HG02852 (cell line): ENCODE data around the gene SEMA3D.
A peak's percentile ranks its signal among the peaks of the same experiment; 100 is the strongest.

Experiments
- ATAC-seq: cut with Tn5 transposase; IDR thresholded peaks from one replicate; pipeline ENCODE4 v1.9.1; 2021; ENCODE audit warnings: mild to moderate bottlenecking, moderate library complexity; ENCODE audit not compliant: unreplicated experiment

The SEMA3D gene

DNA sequence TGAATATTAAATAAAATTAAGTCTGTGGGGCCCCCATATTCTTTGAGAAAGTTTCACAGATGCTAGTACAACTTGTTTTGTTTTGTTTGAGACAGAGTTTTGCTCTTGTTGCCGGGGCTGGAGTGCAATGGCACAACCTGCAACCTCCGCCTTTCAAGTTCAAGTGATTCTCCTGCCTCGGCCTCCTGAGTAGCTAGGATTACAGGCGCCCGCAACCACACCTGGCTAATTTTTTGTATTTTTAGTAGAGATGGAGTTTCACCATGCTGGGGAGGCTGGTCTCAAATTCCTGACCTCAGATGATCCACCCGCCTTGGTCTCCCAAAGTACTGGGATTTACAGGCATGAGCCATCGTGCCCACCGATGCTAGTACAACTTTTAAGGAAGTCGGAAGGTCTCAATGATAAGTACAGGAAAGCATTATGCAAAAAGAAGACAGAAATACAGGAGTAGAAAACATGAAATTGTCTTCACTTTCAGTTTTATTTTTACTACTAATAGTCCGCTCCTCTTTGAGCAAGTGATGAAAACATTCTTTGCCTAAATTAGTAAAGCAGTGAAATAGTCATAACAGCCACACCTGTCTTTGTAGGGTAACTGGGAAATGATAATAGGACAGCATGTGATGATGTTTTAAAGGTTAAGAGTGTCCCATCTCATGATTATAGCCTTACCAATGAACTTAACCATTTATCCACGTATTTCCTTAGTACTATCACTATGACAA lies 147.5 kb downstream of the SEMA3D start:
- peak; percentile 92 for ATAC-seq

DNA sequence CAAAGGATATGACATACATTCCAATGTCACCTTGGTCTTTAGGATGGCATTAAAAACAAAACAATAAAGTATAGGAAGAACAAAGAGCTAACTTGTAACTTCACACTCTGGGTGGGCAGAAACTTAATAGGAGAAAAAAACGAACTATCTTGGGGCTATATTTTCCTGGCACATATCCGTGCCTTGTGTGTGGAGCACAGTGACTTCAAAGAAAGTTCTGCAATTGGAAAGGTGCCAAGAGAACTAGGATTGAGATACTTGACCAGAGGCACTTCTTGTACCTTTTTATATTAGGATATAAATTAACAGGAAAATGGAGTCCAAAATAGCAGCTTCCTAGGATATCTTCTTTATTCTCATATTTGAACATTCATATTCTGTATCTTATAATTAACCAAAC lies 148.4 kb downstream of the SEMA3D start:
- ATAC-seq: no peak

DNA sequence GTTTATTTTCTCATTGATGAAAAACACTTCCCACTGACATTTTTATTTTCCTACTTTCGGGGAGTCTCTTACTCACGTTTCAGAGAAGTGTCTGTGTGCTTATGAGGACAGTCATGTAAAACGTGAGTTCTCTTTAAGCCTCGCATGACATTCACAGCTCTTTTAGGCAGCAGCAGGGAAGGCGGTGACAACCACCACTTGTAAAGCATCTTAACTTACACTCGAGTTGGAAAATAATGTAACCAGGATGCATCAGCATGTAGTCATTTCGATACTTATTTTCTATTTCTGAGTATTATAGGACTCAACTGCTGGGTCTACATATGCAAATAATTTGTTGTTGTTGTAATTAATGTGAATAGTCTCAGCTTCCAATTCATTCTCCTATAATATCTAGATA lies 153.6 kb downstream of the SEMA3D start:
- ATAC-seq: no peak

DNA sequence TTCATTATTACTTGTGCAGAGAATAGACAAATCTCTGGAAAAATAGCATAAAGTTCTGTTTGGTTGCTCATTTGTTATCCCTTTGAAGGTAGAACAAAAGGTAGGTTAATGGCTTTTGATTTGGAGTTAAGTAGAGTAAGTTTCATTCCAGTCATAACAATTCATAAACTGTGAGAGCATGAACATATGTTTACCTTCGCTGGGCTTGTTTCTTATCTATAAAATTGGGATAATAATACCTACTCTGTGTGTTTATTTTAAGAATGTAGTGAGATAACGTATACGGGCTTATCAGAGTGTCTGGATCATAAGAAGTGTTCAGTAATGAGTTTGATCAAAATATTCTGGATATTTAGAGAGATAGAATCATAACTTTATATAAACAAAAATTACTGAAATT lies 155.4 kb downstream of the SEMA3D start:
- ATAC-seq: no peak

DNA sequence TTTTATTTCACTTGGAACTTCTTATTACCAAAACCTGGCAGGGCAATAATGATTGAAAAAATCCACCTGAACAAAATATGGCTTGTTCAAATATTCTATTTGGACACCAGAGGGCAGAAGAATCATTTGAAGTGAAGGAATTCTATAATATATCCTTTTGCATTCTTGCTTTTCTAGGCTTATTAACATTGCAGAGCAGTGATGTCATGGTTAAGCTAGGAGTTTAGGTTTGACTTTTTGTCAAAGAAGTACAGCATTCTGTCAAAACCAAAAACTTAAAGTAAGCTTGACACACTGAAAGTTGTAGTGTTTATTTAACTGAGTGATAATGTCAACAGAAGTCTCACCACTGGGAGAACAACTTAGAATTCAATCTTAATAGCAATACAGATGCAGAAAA lies 156.0 kb downstream of the SEMA3D start:
- no peak for ATAC-seq

DNA sequence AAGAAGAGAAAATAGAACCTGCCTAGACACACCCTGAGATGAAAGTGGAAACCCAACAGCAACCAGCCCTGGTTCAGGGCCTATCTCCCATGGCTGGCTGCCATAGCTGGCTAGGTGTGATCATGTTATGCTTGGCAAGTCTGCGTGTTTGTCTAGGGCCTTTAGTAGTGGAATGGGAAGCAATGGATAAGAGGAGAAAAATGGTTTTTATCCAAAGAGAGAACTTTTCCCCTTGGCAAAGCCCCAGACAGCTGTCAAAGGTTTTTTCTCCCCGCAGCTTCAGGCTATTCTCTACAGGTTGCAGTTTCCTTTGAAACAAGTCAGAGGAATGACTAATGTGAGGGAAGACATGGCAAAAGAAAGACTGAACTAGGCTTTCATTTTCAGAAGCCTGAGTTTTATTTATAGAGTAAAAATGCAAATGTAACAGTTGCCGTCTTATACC lies 161.5 kb downstream of the SEMA3D start:
- ATAC-seq: peak; percentile 83

DNA sequence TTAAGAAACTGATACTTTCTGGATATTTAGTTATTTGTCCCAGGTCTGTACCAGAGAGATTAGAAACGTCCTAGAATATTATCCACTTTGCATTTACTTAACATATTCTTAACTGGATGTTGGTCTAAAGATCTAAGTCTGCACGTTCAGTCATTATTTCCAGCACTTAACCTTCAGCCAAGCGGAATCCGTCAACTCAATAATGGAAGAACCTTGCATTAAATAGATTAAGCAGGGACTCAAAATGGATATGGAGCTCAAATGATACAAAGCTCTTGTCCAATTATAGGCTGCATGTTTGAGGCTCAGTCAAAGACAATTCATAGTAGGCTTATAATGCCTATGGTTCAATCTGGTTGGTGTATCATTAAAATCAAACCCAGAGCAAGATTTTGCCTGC lies 162.9 kb downstream of the SEMA3D start:
- no peak for ATAC-seq

DNA sequence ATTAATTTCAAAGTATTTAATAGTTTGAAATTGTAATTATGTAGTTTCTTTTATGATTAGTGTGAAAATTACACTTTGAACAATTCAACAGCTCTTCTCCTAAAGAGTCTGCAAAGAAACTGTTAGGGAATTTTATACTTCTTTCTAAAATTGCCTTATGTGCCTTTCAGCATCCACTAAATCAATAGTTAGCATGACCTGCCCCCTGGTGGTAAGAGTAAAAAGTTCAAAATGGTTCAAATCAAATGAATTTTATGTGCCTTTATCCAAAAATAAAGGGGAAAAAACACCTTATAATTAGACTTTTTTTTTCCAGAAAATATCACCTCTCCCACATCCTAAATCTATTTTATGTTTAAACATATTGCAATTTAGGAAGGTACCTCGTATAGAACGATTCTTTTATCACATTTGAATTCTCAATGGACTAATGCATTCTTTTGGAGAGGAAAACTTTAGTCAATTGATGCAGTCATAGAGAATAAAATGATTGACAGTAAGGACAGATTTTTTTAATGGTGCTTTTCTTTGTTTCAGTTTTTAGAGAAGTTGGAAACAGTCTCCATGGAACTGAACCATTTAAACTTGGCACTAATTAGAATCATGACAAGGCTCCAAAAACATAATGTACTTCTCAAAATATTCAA lies 163.7 kb downstream of the SEMA3D start:
- no peak for ATAC-seq

DNA sequence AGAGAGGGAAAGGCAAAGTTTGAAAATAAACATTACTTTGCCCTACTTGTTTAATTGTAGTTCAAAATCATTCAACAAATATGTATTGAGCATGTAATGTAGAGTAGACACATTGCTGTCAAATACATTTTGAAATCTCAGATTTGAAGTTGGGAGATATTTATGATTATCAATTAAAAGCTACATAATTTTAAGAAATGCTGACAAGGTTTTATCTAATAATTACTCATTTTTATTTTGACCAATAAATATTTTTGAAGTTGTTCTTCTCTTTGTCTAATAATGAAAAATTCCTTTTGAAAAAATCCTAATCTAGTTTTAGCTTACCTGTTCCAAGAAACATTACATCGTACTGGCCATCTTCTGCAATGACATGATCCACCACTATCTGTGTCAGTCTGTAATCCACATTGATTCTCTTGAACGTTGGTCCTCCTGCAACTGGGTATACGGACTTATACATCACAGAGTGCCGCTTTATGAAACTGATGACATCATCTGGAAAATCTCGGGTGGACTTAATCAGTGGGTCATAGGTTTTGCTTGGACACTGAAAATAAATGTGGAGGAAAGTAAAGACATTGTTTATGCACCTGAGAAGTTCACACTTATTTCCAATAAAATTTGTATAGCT lies 164.7 kb downstream of the SEMA3D start:
- no peak for ATAC-seq

DNA sequence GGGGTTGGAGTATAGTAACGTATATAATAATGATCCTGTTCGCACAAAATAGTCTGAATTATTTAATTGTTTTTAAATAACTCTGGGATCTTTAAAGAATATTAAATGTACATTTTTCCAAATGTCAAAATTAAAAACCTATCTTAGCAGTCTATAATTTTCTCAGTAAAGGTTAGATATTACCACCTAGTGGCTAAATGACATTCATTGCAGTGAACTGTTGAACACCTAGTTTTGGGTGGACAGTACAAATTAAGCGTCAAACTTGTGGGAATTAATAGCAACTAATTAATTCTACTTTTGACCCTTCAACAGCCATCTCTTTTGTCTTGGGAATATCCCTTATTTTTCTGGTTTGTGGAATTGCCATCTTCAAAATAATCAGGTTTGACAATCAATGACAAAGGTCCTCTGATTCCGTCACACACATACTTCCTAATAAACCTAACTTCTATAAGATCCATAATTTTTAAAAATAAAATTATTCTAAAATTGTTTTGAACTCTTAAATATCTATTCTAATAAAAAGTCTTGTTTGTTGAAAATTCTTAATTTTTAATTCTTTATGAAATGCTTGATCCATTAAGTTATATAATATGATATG lies 165.7 kb downstream of the SEMA3D start:
- ATAC-seq: no peak

DNA sequence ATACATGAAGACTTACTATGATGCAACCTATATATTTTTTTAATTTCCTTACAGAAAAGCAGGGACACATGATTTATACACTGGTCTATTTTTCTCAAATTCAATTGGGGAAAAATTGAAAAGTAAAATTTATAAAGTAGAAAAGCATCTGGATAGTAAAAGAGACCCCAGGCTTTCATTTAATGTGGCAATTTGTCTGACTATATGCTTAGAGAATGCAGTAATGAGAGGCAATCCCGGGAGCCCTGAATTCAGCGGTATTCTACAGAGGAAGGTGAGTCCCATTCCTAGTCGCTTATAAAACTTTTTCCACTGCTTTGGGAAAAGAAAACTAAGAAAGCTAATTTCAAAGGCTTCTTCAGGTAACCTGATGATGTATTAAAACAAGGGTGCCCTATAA lies 167.1 kb downstream of the SEMA3D start:
- no peak for ATAC-seq

DNA sequence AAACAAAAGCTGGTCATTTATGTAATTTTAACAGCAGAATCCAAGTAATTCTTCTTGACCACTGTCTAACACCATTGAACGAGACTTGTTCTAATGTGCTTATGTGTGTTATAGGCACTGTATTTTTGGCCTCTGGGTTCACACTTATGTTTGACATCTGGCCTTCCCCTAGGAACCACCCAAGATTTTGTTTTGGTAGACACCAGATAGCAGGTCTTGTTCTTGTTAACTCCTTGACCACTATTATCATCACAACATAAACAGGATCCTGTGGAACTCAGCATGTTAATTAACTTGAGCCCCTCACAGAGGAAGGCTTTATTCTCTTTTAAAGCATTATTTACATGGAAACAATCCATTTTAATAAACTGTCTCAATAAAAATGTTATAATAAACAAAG lies 167.7 kb downstream of the SEMA3D start:
- no peak for ATAC-seq

DNA sequence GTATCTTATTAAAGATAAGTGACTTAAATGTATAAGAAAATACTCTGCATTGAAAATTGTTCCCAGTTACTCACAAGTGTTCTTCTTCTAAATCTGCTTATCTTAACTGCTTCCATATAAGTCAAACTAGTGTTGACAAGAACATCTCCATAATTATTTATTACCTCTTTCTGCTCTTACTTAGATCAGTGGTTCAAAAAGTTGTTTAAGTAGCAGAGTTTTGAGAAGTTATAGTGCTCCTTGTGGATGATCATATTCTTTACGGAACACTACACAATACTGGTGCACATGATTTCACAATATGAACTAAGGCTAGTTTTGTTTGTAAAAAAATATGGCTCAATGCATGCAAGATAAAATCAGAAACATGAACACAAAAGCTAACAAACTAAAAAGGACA lies 168.4 kb downstream of the SEMA3D start:
- ATAC-seq: no peak

DNA sequence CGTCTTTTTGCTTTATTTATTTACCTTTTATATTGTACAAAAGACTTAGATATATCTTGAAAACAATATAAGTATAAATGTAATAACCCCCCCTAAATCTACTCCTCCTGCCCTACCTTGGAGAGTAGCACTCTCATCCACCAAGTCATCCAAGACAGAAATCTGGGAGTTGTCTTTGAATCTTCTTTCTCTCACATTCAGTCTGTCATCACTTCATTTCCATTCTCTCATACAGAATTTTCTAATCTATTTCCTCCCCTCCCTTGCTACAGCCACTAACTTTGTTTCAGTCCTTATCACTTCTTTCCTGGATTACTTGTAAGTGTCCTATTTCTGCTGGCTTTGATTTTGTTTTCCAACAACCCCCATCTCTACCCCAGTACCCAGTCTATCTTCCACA lies 170.6 kb downstream of the SEMA3D start:
- ATAC-seq: no peak

DNA sequence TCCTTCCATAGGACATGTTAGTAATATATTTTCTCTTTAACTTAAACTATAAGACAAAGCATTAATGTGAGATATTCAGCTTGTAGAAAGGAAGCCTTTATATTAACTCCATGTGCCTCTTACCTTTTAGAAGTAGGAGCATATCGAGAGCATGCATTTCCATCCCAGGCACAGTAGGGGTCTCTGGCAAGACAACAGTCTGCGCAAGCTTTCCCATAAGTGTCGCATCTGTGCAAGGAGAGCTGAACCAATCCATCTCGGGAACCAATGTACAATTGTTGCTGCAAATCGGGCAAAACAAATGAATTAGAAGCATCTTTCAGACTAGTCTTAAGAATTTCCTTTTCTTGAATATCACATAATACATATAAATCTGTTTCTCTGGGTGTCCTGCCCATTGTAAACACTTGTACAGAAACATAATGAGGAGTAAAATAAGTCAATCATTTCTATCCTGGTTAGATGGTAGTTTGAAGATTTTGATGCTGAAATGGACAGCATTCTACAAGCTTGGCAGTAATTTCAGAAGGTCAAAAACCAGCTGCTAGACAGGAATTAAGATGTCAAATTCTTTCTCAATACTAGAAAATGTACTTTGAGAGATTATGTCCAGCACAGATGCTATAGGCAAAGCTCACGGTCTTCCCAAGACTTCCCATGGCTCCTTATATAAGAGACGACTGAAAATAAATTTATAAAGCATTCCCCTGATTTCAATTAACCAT lies 171.8 kb downstream of the SEMA3D start:
- ATAC-seq: no peak

DNA sequence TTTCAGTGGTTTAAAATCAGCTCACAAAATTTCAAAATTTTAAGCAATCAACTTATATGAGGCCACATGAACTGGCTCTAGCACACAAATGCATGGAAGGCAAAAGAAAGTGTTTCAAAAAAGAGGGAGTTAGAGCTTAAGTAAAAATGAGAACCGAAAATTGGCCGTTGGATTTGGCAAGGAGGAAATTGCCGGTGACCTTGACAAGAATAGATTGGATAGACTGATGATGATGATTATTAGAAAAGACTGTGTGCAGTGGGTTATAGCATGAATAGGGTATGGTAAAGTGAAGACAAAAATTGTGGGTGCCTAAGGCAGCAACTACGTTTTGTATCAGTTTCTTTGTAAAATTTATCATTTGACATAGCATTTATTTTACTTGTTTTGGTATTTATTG lies 175.7 kb downstream of the SEMA3D start:
- no peak for ATAC-seq

DNA sequence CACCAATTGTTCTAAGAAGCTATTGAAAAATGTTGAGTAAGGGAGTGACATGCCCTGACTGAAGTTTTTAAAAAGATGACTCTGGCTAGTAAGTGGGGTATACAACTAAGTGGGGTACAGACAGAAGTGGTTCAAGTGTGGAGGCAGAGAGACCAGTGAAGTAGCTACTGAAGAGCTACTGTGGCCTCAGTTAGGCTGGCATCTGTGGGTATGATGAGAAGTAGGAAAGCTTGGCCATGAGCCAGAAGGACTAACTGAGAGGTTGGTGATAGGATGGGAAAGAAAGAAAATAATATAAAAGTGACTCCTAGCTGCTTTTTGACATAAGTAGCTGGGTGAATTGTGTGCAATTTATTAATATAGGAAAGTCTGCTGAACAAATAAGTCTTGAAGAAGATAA lies 176.6 kb downstream of the SEMA3D start:
- no peak for ATAC-seq

DNA sequence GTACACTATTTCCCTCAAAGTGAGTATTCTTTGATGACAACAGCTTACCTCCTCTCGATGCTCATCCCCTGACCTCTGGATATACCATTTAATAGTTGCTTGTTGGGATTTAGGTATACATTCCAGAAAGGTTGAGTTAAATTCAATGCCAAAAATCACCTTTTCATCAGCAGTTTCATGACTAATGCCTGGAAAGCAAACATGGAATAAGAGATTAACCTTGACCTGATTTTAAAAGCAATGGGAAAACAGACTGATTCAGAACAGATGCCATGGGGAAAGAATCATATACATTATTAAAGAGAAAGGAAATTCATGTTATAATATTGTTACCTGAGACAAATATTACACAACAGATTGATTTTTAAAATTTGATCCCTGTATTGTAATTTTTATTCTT lies 180.1 kb downstream of the SEMA3D start:
- no peak for ATAC-seq

DNA sequence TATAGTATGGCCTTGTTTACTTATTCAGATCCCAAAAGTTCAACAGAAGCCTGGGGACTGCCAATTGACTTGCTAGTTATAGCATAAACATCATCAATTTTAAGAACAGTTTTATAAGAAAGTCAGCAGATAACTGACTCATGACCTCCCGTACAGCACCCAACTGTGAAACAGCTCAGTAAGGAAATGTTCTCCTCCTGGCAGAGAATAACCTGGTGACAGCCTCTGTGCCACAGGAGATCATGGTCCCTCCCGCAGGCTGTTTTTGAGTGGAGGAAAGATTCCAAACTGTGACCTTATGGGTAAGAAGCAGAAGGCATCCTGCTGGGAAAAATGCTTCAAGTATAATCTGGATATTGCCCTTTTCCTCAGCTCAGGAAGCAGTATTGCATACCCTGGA lies 182.5 kb downstream of the SEMA3D start:
- no peak for ATAC-seq

DNA sequence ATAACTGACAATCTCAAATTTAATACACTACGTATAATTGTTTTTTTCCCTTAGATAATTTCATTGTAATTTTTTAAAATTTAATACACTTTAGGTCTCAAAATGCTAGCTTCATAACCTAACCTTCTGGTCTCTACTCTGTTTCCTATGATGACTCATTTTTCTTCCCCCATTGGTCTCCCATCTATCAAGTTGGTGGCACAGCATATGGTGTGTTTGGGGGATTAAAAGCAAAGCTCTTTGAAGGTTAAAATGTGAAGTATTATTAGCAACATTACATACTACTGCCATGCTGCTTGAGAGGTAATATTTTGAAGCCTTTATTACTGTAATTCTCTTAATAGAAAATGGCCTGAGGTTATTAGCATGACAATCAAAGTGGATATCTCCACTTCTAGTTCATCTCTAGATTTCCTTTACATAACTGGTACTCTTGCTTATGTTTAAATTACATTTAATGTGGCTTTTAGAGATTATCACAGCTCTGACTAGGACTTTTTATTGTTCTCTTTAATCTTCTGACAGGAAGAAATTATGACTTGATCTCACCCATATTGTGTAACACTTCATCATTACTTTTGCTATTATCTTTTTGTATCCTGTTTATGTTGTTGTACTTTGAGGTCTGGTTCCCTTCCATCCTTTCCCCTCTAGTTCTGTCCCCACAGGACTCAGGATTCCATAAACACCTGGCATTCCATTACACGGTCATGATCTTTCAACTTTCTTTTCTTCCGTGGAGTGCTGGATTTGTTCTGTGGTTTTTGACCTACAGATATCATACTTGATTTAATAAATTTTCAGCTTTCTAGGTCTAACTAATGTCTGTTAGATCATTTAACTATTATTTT lies 185.1 kb downstream of the SEMA3D start:
- ATAC-seq: no peak
